UCSD-AML1 (cell line): ENCODE measurements around the gene KSR1.

Experiments used
- DNase-seq: peaks from one replicate; lab custom pipeline; 2025; ENCODE audit not compliant: unreplicated experiment; lab: John Stamatoyannopoulos, UW

The KSR1 gene

GRCh38 chr17:27547301-27547683 lies 91.0 kb downstream of the KSR1 start:
- DNase-seq, result no peak

- DNase-seq, result no peak
Measured at GRCh38 chr17:27548369-27548768, 92.1 kb downstream of the KSR1 start.

GRCh38 chr17:27549251-27549893 lies 93.1 kb downstream of the KSR1 start:
- no peak for DNase-seq

- DNase-seq, result no peak
Measured at GRCh38 chr17:27550291-27550930, 94.2 kb downstream of the KSR1 start.

- no peak for DNase-seq
Measured at GRCh38 chr17:27550974-27551505, 94.8 kb downstream of the KSR1 start.

- DNase-seq, result no peak
Measured at GRCh38 chr17:27551701-27552248, 95.5 kb downstream of the KSR1 start.

GRCh38 chr17:27552276-27552732 lies 96.1 kb downstream of the KSR1 start:
- no peak for DNase-seq

- DNase-seq, result no peak
Measured at GRCh38 chr17:27553019-27553511, 96.8 kb downstream of the KSR1 start.

GRCh38 chr17:27554152-27554551 lies 97.9 kb downstream of the KSR1 start:
- DNase-seq, result no peak

GRCh38 chr17:27554911-27555310 lies 98.7 kb downstream of the KSR1 start:
- no peak for DNase-seq

- no peak for DNase-seq
Measured at GRCh38 chr17:27555339-27555738, 99.1 kb downstream of the KSR1 start.

- no peak for DNase-seq
Measured at GRCh38 chr17:27558341-27558740, 102.1 kb downstream of the KSR1 start.

- no peak for DNase-seq
Measured at GRCh38 chr17:27558842-27559505, 102.7 kb downstream of the KSR1 start.

- no peak for DNase-seq
Measured at GRCh38 chr17:27559506-27560481, 103.5 kb downstream of the KSR1 start.

GRCh38 chr17:27560668-27561067 lies 104.4 kb downstream of the KSR1 start:
- DNase-seq, result no peak

GRCh38 chr17:27562777-27563455 lies 106.7 kb downstream of the KSR1 start:
- DNase-seq, result no peak

GRCh38 chr17:27563532-27563931 lies 107.3 kb downstream of the KSR1 start:
- peak; percentile 32 for DNase-seq

- peak; percentile 50 for DNase-seq
Measured at GRCh38 chr17:27564463-27564862, 108.2 kb downstream of the KSR1 start.

GRCh38 chr17:27565874-27566670 lies 109.8 kb downstream of the KSR1 start:
- DNase-seq, result no peak
